ENCODE measurements around the gene KNDC1.

- TF ChIP-seq CTCF (tag by site-specific recombination; IDR thresholded peaks at IDR 0.05): no peak
- TF ChIP-seq ELK4 (IDR thresholded peaks at IDR 0.05; ENCODE audit: borderline replicate concordance, low read depth, low read length): no peak
- TF ChIP-seq PRDM6 (tag by site-specific recombination; IDR thresholded peaks at IDR 0.05): no peak
- no peak for TF ChIP-seq ZNF155 (tag by site-specific recombination; IDR thresholded peaks at IDR 0.05)
- TF ChIP-seq ZSCAN30 (tag by site-specific recombination; IDR thresholded peaks at IDR 0.05): no peak
- no peak for TF ChIP-seq ZNF239 (tag by site-specific recombination; IDR thresholded peaks at IDR 0.05)
Measured at GRCh38 chr10:133190225-133190624, 30.2 kb downstream of the KNDC1 start.
